HepG2 (cell line): ENCODE measurements around the gene OGFR. TPM values are rescaled to one million over a fixed set of nuclear protein-coding genes. Genes with fewer than 3 reads are reported as not detected.
A peak's percentile ranks its signal among the peaks of the same experiment; 100 is the strongest.

Experiments
- DNMT1 ChIP-seq: sonication (generic); formaldehyde crosslinking; IDR thresholded peaks from 2 replicates; pipeline ENCODE4 v1.5.1; 2020; ENCODE audit warnings: mild to moderate bottlenecking, missing genetic modification reagents
- FOXM1 ChIP-seq: sonication (generic); formaldehyde crosslinking; IDR thresholded peaks from 2 replicates; pipeline ENCODE4 v1.5.0; 2020; ENCODE audit warnings: missing genetic modification reagents
- GABPB1 ChIP-seq: IDR thresholded peaks from 2 replicates; pipeline ENCODE4 v1.6.1; 2016; ENCODE audit warnings: mild to moderate bottlenecking, missing genetic modification reagents, moderate library complexity, missing compliant biosample characterization
- GLI4 ChIP-seq: sonication (generic); formaldehyde crosslinking; IDR thresholded peaks from 2 replicates; pipeline ENCODE4 v1.5.1; 2020; ENCODE audit warnings: missing genetic modification reagents, mild to moderate bottlenecking, moderate library complexity, borderline replicate concordance
- HDAC6 ChIP-seq: fragments of 200-600 bp; sonication (generic); IDR thresholded peaks from 2 replicates; pipeline ENCODE4 v1.7.0; 2017; ENCODE audit warnings: mild to moderate bottlenecking, antibody characterized with exemption, low read length, low read depth
- HMG20A ChIP-seq: IDR thresholded peaks from 2 replicates; pipeline ENCODE4 v1.6.1; 2016; ENCODE audit warnings: borderline replicate concordance
- IRX3 ChIP-seq: sonication (generic); formaldehyde crosslinking; IDR thresholded peaks from 2 replicates; pipeline ENCODE4 v1.8.1; 2023; ENCODE audit warnings: mild to moderate bottlenecking, low read depth, missing genetic modification reagents, borderline replicate concordance
- KAT7 ChIP-seq: IDR thresholded peaks from 2 replicates; pipeline ENCODE4 v1.6.1; 2018; ENCODE audit warnings: borderline replicate concordance, missing compliant biosample characterization
- KAT8 ChIP-seq: IDR thresholded peaks from 2 replicates; pipeline ENCODE4 v1.6.1; 2016; ENCODE audit warnings: missing genetic modification reagents, missing compliant biosample characterization
- RBFOX2 ChIP-seq: fragments of 200-400 bp; formaldehyde crosslinking; IDR thresholded peaks from 2 replicates; pipeline ENCODE4 v1.6.1; 2017; ENCODE audit warnings: low read depth, mild to moderate bottlenecking, low read length
- RFXAP ChIP-seq: sonication (generic); formaldehyde crosslinking; IDR thresholded peaks from 2 replicates; pipeline ENCODE4 v1.4.0; 2020; ENCODE audit warnings: missing genetic modification reagents, borderline replicate concordance
- SMAD9 ChIP-seq: sonication (generic); formaldehyde crosslinking; IDR thresholded peaks from 2 replicates; pipeline ENCODE4 v1.5.1; 2020; ENCODE audit warnings: mild to moderate bottlenecking, missing genetic modification reagents
- STAT6 ChIP-seq: sonication (generic); formaldehyde crosslinking; IDR thresholded peaks from 2 replicates; pipeline ENCODE4 v1.4.0; 2020; ENCODE audit warnings: missing genetic modification reagents, mild to moderate bottlenecking, borderline replicate concordance
- THAP11 ChIP-seq: IDR thresholded peaks from 2 replicates; pipeline ENCODE4 v1.6.1; 2016; ENCODE audit warnings: missing biosample characterization, missing genetic modification reagents
- ZBTB34 ChIP-seq: sonication (generic); formaldehyde crosslinking; IDR thresholded peaks from 2 replicates; pipeline ENCODE4 v1.8.0; 2022; ENCODE audit warnings: mild to moderate bottlenecking, missing genetic modification reagents
- ZBTB37 ChIP-seq: sonication (generic); formaldehyde crosslinking; IDR thresholded peaks from 2 replicates; pipeline ENCODE4 v1.4.0; 2020; ENCODE audit warnings: mild to moderate bottlenecking, missing genetic modification reagents
- ZBTB42 ChIP-seq: sonication (generic); formaldehyde crosslinking; IDR thresholded peaks from 2 replicates; pipeline ENCODE4 v1.5.0; 2020; ENCODE audit warnings: mild to moderate bottlenecking, missing genetic modification reagents
- ZFP36L1 ChIP-seq: sonication (generic); formaldehyde crosslinking; IDR thresholded peaks from 2 replicates; pipeline ENCODE4 v1.8.0; 2022; ENCODE audit warnings: mild to moderate bottlenecking, missing genetic modification reagents, moderate library complexity
- ZMYM3 ChIP-seq: sonication (generic); formaldehyde crosslinking; IDR thresholded peaks from 2 replicates; pipeline ENCODE4 v1.5.1; 2020; ENCODE audit warnings: mild to moderate bottlenecking, missing genetic modification reagents
- ZNF431 ChIP-seq: sonication (generic); formaldehyde crosslinking; IDR thresholded peaks from 2 replicates; pipeline ENCODE4 v1.9.0; 2022; ENCODE audit warnings: missing genetic modification reagents, low read depth, mild to moderate bottlenecking, borderline replicate concordance
- ZNF773 ChIP-seq: sonication (generic); formaldehyde crosslinking; IDR thresholded peaks from 2 replicates; pipeline ENCODE4 v1.4.0; 2020; ENCODE audit warnings: missing genetic modification reagents, borderline replicate concordance
- ZNF891 ChIP-seq: sonication (generic); formaldehyde crosslinking; IDR thresholded peaks from 2 replicates; pipeline ENCODE4 v1.5.0; 2020; ENCODE audit warnings: mild to moderate bottlenecking, missing genetic modification reagents
- polyA plus RNA-seq, 8 experiments: library from polyadenylated mRNA; depleted of rRNA in 3 of 8; stranded (reverse) in 7 of 8; unstranded in 1 of 8; fragments of >200 nt; fragmentation: Illumina TruSeq in 4 of 8; extraction: Trizol in 4 of 8; gene quantifications; 2 replicates each; pipeline versions ENCODE4 v1.2.1 to v1.2.3, GENCODE V29; 2011 to 2016; ENCODE audit warnings: low read depth in 4 of 8, missing spikeins in 1 of 8, mixed read lengths in 1 of 8; ENCODE audit not compliant: insufficient read depth in 1 of 8
- total RNA-seq, 5 experiments: library from RNA; depleted of rRNA; stranded (reverse); fragments of >200 nt; fragmentation: Illumina TruSeq; extraction: Trizol; gene quantifications; 2 replicates each; pipeline ENCODE4 v1.2.3, GENCODE V29; 2016; ENCODE audit warnings: low read depth in 1 of 5

Gene OGFR
- total and polyA plus RNA-seq, 2 of the 13 experiments (the other 11 are each of a cell fraction or from before 2014, with no cell fraction given): 47.7 to 81.8 TPM

- TF ChIP-seq RBFOX2 (peak; percentile 81), SMAD9 (CRISPR knock-in tag) (no peak), THAP11 (CRISPR knock-in tag) (peak; percentile 70), GABPB1 (CRISPR knock-in tag) (peak; percentile 79; the same call in 1 of the 2 replicates), HDAC6 (no peak), GLI4 (no peak), ZBTB34 (no peak), DNMT1 (CRISPR knock-in tag) (peak; percentile 97; the same call in 1 of the 2 replicates), KAT8 (0 out of 2 replicates have a peak, but pooled peaks have one; percentile 28), ZBTB42 (no peak), ZBTB37 (CRISPR knock-in tag) (no peak), ZNF891 (CRISPR knock-in tag) (peak; percentile 67; the same call in 1 of the 2 replicates), ZFP36L1 (no peak), ZNF773 (CRISPR knock-in tag) (no peak; the same call in 1 of the 2 replicates), KAT7 (peak; percentile 78), FOXM1 (CRISPR knock-in tag) (peak; percentile 46; the same call in 1 of the 2 replicates), IRX3 (CRISPR knock-in tag) (peak; percentile 92), HMG20A (CRISPR knock-in tag) (no peak), ZMYM3 (CRISPR knock-in tag) (no peak), STAT6 (CRISPR knock-in tag) (no peak), RFXAP (CRISPR knock-in tag) (no peak; the same call in 1 of the 2 replicates), ZNF431 (CRISPR knock-in tag) (0 out of 2 replicates have a peak, but pooled peaks have one; percentile 20)
Observed at GRCh38 chr20:62804627-62805154, at the start of gene OGFR (continued).
